Measurements from ENCODE around the gene CNOT2.

- TF ChIP-seq CTCF (IDR thresholded peaks at IDR 0.05) = no peak
- TF ChIP-seq POLR2A (IDR thresholded peaks at IDR 0.05) = no peak
These were observed 11.6 kb downstream of the CNOT2 start for GRCh38 chr12:70254846-70255245.
